Measurements from ENCODE around the gene TBC1D8.

Gene TBC1D8

GRCh38 chr2:101026923-101027469 is 124.2 kb downstream of the TBC1D8 start:
- no peak for DNase-seq (ENCODE audit: low spot score)

GRCh38 chr2:101026253-101026701 is 124.9 kb downstream of the TBC1D8 start:
- no peak for DNase-seq (ENCODE audit: low spot score)

GRCh38 chr2:101025561-101025960 is 125.6 kb downstream of the TBC1D8 start:
- DNase-seq (ENCODE audit: low spot score) = no peak

- DNase-seq (ENCODE audit: low spot score) = no peak
These were observed 127.7 kb downstream of the TBC1D8 start for GRCh38 chr2:101023327-101024107.

GRCh38 chr2:101022221-101022620 is 129.0 kb downstream of the TBC1D8 start:
- DNase-seq (ENCODE audit: low spot score) = no peak

- DNase-seq (ENCODE audit: low spot score) = no peak
These were observed 132.2 kb downstream of the TBC1D8 start for GRCh38 chr2:101018934-101019333.

GRCh38 chr2:101017371-101017770 is 133.8 kb downstream of the TBC1D8 start:
- DNase-seq (ENCODE audit: low spot score) = no peak

- DNase-seq (ENCODE audit: low spot score) = no peak
These were observed 136.8 kb downstream of the TBC1D8 start for GRCh38 chr2:101014264-101014857.

GRCh38 chr2:101012706-101013181 is 138.4 kb downstream of the TBC1D8 start:
- DNase-seq (ENCODE audit: low spot score) = peak; percentile 47

- DNase-seq (ENCODE audit: low spot score) = no peak
These were observed 139.0 kb downstream of the TBC1D8 start for GRCh38 chr2:101012054-101012705.

GRCh38 chr2:101011152-101011551 is 140.0 kb downstream of the TBC1D8 start:
- no peak for DNase-seq (ENCODE audit: low spot score)

- DNase-seq (ENCODE audit: low spot score) = no peak
These were observed 143.5 kb downstream of the TBC1D8 start for GRCh38 chr2:101007415-101008345.

- DNase-seq (ENCODE audit: low spot score) = no peak
These were observed 145.0 kb downstream of the TBC1D8 start for GRCh38 chr2:101006065-101006715.

- DNase-seq (ENCODE audit: low spot score) = no peak
These were observed 146.4 kb downstream of the TBC1D8 start for GRCh38 chr2:101004620-101005325.

- no peak for DNase-seq (ENCODE audit: low spot score)
These were observed 147.9 kb downstream of the TBC1D8 start for GRCh38 chr2:101003278-101003775.

- no peak for DNase-seq (ENCODE audit: low spot score)
These were observed 148.5 kb downstream of the TBC1D8 start for GRCh38 chr2:101002562-101003277.

GRCh38 chr2:101001691-101002561 is 149.3 kb downstream of the TBC1D8 start, which contains the start of gene RPL31:
Gene RPL31 (plus strand): TSS chr2:101002289. CDS start chr2:101002702, 413 bp downstream.
- peak; percentile 98 for DNase-seq (ENCODE audit: low spot score)

- no peak for DNase-seq (ENCODE audit: low spot score)
These were observed 151.2 kb downstream of the TBC1D8 start for GRCh38 chr2:100999995-101000394.

All from AG08396 (cell line).